Fibroblast of lung (primary cell): ENCODE data around the gene TMEM63B. TPM values are rescaled to one million over a fixed set of nuclear protein-coding genes. Genes with fewer than 3 reads are reported as not detected.

Source experiments
- DNase-seq, 2 donors: peaks; one replicate each; pipeline versions ENCODE4 v3.0.0 to v3.0.0-alpha.2; 2010; ENCODE audit warnings: low read depth in 2 of 2
- H2AFZ ChIP-seq: 2 replicates; pipeline ENCODE4 v1.5.1; 2012; ENCODE audit warnings: low read length, control low read depth, inconsistent platforms
- H3K27ac ChIP-seq: 2 replicates; pipeline ENCODE4 v1.5.1; 2011; ENCODE audit warnings: low read length, control low read depth; ENCODE audit not compliant: insufficient read depth
- H3K27me3 ChIP-seq: 2 replicates; pipeline ENCODE4 v1.5.1; 2011; ENCODE audit warnings: mild to moderate bottlenecking, low read length; ENCODE audit not compliant: control insufficient read depth, insufficient read depth
- H3K36me3 ChIP-seq: 2 replicates; pipeline ENCODE4 v1.5.1; 2011; ENCODE audit warnings: low read length; ENCODE audit not compliant: control insufficient read depth, insufficient read depth
- H3K4me1 ChIP-seq: 2 replicates; pipeline ENCODE4 v1.5.1; 2011; ENCODE audit warnings: low read length; ENCODE audit not compliant: control insufficient read depth, insufficient read depth; ENCODE audit errors: extremely low read depth
- H3K4me2 ChIP-seq: 2 replicates; pipeline ENCODE4 v1.5.1; 2011; ENCODE audit warnings: low read length, control low read depth; ENCODE audit not compliant: insufficient read depth; ENCODE audit errors: extremely low read depth
- H3K4me3 ChIP-seq, 4 experiments: fragments of 200-600 bp in 1 of 4; sonication (generic) in 1 of 4; replicated peaks in 1 of 4; 2 replicates each; pipeline ENCODE4 v1.5.1; 2011 to 2016; ENCODE audit warnings: low read length in 4 of 4, low read depth in 3 of 4, mild to moderate bottlenecking in 3 of 4, control low read depth in 2 of 4, inconsistent platforms in 1 of 4, mixed read lengths in 1 of 4; ENCODE audit not compliant: insufficient read depth in 1 of 4; ENCODE audit errors: control extremely low read depth in 1 of 4
- H3K79me2 ChIP-seq: 2 replicates; pipeline ENCODE4 v1.5.1; 2012; ENCODE audit warnings: mild to moderate bottlenecking, low read length, inconsistent platforms; ENCODE audit not compliant: control insufficient read depth, insufficient read depth
- H3K9ac ChIP-seq: 2 replicates; pipeline ENCODE4 v1.5.1; 2011; ENCODE audit warnings: mild to moderate bottlenecking, low read length, control low read depth; ENCODE audit not compliant: insufficient read depth
- H3K9me3 ChIP-seq: 2 replicates; pipeline ENCODE4 v1.5.1; 2012; ENCODE audit warnings: low read depth, low read length; ENCODE audit not compliant: control insufficient read depth, insufficient read depth
- H4K20me1 ChIP-seq: 2 replicates; pipeline ENCODE4 v1.5.1; 2011; ENCODE audit warnings: low read length; ENCODE audit not compliant: control insufficient read depth, insufficient read depth; ENCODE audit errors: extremely low read depth
- EZH2 ChIP-seq: IDR thresholded peaks from 2 replicates; pipeline ENCODE4 v1.5.1; 2012; ENCODE audit warnings: low read length, control low read depth, mild to moderate bottlenecking; ENCODE audit errors: missing control alignments
- polyA plus RNA-seq, 2 donors: library from polyadenylated mRNA; depleted of rRNA in 1 of 2; stranded (reverse) in 1 of 2; unstranded in 1 of 2; fragments of >200 nt; gene quantifications; 2 replicates each; pipeline ENCODE4 v1.2.1, GENCODE V29; 2011 to 2012; ENCODE audit warnings: missing spikeins in 1 of 2
- total RNA-seq: library from RNA; depleted of rRNA; stranded (reverse); fragments of >200 nt; gene quantifications from 2 replicates; pipeline ENCODE4 v1.2.1, GENCODE V29; 2014
- TF ChIP-seq, protein P1 (sequence below), 2 donors: IDR thresholded peaks in 1 of 2; conservative IDR thresholded peaks in 1 of 2; 1 replicate in 1 of 2; 2 replicates in 1 of 2; pipeline ENCODE4 v1.5.1; 2011 to 2012; ENCODE audit warnings: low read length in 2 of 2, control low read depth in 1 of 2, inconsistent platforms in 1 of 2, low read depth in 1 of 2, mild to moderate bottlenecking in 1 of 2

TMEM63B gene
- total and polyA plus RNA-seq, 2 donors (not counting 1 experiment from before 2014, with no cell fraction given), result 32.2 to 42.1 TPM

DNA sequence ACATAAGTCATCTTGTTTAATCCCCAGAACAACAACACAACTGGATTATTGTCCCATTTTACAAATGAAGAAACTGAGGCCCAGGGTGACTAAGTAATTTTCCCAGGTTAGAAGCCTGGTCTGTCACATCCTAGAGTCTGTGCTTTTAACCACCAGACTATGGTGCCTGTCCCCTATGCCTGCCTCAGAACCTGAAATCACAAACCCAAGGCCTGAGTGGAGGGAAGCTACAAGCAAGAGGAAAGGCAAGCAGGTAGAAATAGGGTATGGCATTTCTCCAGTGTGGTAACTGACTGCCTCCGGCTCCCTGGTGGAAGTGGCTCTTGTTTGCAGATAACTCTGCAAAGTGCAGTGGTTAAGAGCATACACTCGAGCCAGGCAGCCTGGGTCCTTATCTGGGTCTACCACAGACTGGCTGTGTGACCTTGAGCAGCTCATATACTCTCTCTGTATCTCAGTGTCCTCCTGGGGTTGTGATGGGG lies 2.5 kb downstream of the TMEM63B start:
- no peak for TF ChIP-seq EZH2
- TF ChIP-seq, protein P1, sequence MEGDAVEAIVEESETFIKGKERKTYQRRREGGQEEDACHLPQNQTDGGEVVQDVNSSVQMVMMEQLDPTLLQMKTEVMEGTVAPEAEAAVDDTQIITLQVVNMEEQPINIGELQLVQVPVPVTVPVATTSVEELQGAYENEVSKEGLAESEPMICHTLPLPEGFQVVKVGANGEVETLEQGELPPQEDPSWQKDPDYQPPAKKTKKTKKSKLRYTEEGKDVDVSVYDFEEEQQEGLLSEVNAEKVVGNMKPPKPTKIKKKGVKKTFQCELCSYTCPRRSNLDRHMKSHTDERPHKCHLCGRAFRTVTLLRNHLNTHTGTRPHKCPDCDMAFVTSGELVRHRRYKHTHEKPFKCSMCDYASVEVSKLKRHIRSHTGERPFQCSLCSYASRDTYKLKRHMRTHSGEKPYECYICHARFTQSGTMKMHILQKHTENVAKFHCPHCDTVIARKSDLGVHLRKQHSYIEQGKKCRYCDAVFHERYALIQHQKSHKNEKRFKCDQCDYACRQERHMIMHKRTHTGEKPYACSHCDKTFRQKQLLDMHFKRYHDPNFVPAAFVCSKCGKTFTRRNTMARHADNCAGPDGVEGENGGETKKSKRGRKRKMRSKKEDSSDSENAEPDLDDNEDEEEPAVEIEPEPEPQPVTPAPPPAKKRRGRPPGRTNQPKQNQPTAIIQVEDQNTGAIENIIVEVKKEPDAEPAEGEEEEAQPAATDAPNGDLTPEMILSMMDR (conservative IDR thresholded peaks at IDR 0.05 in 1 of 2, IDR thresholded peaks at IDR 0.05 in 1 of 2; ENCODE audit: low read depth in 1 of 2, low read length in 2 of 2), result no peak
- Histone ChIP-seq H3K4me3 (no peak overlapping the region), H3K79me2 (peaks cover 31% of the 10 kb centered on the region), H2AFZ (no peak overlapping the region), H3K27me3 (no peaks in the 10 kb centered on the region), H3K4me2 (no peak overlapping the region), H3K27ac (no peak overlapping the region), H3K9me3 (no peaks in the 10 kb centered on the region), H3K36me3 (peaks cover 2% of the 10 kb centered on the region), H4K20me1 (peaks cover 2% of the 10 kb centered on the region), H3K9ac (no peak overlapping the region), H3K4me1 (peaks cover 14% of the 10 kb centered on the region)
- no peak for DNase-seq

DNA sequence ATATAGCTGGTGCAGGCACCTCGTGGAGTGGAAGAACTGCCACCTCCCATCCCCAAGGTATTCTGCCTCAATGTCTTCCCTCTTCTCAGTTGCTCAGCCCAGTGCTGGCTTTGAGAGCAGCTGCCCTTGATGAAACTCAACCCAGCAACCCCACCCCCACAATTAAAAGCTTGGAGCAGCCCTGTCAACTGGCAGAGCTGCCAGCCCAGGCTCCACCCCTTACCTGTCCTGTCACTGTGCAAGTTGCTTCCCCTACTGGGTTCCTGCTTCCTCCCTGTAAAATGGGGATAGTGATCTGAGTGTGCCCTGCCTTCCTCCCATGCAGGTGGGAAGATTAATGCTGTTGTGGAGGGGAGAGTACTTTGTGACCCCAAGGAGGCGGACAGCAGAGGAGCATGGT lies 4.5 kb downstream of the TMEM63B start:
- Histone ChIP-seq H3K27me3 (no peaks in the 10 kb centered on the region), H3K9ac (no peak overlapping the region), H3K4me2 (no peak overlapping the region), H3K4me1 (peaks cover 7% of the 10 kb centered on the region), H3K36me3 (peaks cover 5% of the 10 kb centered on the region), H3K9me3 (no peaks in the 10 kb centered on the region), H3K4me3 (no peak overlapping the region), H2AFZ (no peak overlapping the region), H3K79me2 (peaks cover 11% of the 10 kb centered on the region), H3K27ac (no peak overlapping the region), H4K20me1 (no peaks in the 10 kb centered on the region)
- TF ChIP-seq, protein P1 (conservative IDR thresholded peaks at IDR 0.05 in 1 of 2, IDR thresholded peaks at IDR 0.05 in 1 of 2; ENCODE audit: low read depth in 1 of 2, low read length in 2 of 2), result no peak
- TF ChIP-seq EZH2, result no peak
- no peak for DNase-seq

DNA sequence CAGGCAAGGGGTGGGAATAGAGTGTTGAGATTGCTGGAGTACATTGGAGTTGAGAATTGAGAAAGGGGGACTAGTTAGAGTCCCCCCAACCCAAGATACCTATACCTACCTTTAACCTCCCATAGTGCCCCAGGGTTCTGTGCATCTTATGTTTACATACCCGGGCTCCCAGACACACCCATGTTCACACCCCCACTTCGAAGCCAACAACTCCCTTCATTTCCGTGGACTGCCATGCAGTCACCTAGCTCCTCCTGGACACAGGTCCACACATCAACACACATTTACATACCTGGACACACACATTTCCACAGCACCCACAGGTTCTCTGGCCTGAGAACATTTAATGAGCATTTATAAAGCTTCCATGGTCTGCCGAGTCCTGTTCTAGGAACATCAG lies 5.1 kb downstream of the TMEM63B start:
- Histone ChIP-seq H2AFZ (no peak overlapping the region), H4K20me1 (no peaks in the 10 kb centered on the region), H3K4me3 (no peak overlapping the region), H3K79me2 (peaks cover 10% of the 10 kb centered on the region), H3K36me3 (peaks cover 8% of the 10 kb centered on the region), H3K27me3 (no peaks in the 10 kb centered on the region), H3K9me3 (no peaks in the 10 kb centered on the region), H3K4me2 (no peak overlapping the region), H3K4me1 (peaks cover 7% of the 10 kb centered on the region), H3K27ac (no peak overlapping the region), H3K9ac (no peak overlapping the region)
- DNase-seq, result no peak
- no peak for TF ChIP-seq EZH2
- TF ChIP-seq, protein P1 (conservative IDR thresholded peaks at IDR 0.05 in 1 of 2, IDR thresholded peaks at IDR 0.05 in 1 of 2; ENCODE audit: low read depth in 1 of 2, low read length in 2 of 2), result no peak
